Gastroesophageal sphincter (tissue), 3 donors: ENCODE data around the gene SLC25A6.

Source experiments
- EP300 ChIP-seq: sonication (generic); formaldehyde crosslinking; IDR thresholded peaks from one replicate; pipeline ENCODE4 v1.6.1; 2017; ENCODE audit warnings: antibody characterized with exemption, mild to moderate bottlenecking
- TF ChIP-seq, protein P1 (sequence below), 4 experiments: fragments of 200-600 bp in 2 of 4; fragments of 450-650 bp in 2 of 4; sonication (generic) in 1 of 4; IDR thresholded peaks; one replicate each; pipeline ENCODE4 v1.5.1; 2017 to 2019; ENCODE audit warnings: antibody characterized with exemption in 4 of 4, mild to moderate bottlenecking in 2 of 4, moderate library complexity in 2 of 4

DNA sequence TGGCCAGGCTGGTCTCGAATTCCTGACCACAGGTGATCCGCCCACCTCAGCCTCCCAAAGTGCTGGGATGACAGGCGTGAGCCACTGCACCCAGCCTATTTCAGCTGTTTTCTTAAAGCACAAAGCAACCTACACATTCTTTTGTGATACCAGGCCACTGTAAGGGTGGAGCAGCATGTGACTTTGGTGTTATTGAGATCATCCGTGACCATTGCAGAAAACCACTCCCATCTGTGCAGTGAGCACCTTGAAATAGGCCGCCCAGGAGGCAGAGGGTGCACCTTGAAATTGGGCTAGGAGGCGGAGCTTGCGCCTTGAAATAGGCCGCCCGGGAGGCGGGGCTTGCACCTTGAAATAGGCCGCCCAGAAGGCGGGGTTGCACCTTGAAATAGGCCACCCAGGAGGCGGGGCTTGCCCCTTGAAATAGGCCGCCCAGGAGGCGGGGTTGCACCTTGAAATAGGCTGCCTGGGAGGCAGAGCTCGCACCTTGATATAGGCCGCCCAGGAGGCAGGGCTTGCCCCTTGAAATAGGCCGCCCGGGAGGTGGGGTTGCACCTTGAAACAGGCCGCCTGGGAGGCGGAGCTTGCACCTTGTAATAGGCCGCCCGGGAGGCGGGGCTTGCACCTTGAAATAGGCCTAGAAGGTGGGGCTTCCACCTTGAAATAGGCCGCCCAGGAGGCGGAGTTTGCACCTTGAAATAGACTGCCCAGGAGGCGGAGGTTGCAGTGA is 9.0 kb upstream of the SLC25A6 start:
- TF ChIP-seq EP300, result no peak
- TF ChIP-seq, protein P1, sequence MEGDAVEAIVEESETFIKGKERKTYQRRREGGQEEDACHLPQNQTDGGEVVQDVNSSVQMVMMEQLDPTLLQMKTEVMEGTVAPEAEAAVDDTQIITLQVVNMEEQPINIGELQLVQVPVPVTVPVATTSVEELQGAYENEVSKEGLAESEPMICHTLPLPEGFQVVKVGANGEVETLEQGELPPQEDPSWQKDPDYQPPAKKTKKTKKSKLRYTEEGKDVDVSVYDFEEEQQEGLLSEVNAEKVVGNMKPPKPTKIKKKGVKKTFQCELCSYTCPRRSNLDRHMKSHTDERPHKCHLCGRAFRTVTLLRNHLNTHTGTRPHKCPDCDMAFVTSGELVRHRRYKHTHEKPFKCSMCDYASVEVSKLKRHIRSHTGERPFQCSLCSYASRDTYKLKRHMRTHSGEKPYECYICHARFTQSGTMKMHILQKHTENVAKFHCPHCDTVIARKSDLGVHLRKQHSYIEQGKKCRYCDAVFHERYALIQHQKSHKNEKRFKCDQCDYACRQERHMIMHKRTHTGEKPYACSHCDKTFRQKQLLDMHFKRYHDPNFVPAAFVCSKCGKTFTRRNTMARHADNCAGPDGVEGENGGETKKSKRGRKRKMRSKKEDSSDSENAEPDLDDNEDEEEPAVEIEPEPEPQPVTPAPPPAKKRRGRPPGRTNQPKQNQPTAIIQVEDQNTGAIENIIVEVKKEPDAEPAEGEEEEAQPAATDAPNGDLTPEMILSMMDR (IDR thresholded peaks at IDR 0.05), result no peak
